ENCODE results near the gene ITPA. TPM values are rescaled to one million over a fixed set of nuclear protein-coding genes. Genes with fewer than 3 reads are reported as not detected.

ITPA gene
- total and polyA plus RNA-seq, 12 donors = 15.8 to 53.6 (median 22.9) TPM

DNA sequence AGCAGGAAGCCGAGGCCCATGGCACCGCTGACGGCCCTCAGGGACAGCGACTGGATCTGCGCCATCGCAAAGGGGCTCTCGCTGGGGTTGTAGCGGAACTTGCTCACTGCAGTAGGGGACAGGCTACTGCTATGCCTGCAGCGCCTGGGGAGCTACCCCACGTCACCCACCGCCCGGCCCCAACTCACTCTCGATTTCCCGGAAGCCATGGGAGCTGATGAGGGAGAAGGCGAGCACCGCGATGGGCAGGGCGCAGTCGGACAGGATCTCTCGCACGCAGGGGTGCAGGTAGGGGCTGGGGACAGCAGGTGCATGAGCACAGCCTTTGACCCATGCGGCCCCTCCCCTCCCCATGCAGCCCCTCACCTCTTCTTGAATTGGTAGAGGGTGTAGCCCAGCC lies 19.9 kb downstream of the ITPA start:
- ATAC-seq (no peak), DNase-seq (no peak)
- H3K36me3 ChIP-seq = peaks cover 0 to 13% (median 0%) of the 10 kb centered on the region in 9 donors
- no peak overlapping the region for H3K4me3 ChIP-seq
- WGBS, 2 donors = 93 to 95% methylated on average over 22 of the region's 22 CpGs
- TF ChIP-seq, protein P1, sequence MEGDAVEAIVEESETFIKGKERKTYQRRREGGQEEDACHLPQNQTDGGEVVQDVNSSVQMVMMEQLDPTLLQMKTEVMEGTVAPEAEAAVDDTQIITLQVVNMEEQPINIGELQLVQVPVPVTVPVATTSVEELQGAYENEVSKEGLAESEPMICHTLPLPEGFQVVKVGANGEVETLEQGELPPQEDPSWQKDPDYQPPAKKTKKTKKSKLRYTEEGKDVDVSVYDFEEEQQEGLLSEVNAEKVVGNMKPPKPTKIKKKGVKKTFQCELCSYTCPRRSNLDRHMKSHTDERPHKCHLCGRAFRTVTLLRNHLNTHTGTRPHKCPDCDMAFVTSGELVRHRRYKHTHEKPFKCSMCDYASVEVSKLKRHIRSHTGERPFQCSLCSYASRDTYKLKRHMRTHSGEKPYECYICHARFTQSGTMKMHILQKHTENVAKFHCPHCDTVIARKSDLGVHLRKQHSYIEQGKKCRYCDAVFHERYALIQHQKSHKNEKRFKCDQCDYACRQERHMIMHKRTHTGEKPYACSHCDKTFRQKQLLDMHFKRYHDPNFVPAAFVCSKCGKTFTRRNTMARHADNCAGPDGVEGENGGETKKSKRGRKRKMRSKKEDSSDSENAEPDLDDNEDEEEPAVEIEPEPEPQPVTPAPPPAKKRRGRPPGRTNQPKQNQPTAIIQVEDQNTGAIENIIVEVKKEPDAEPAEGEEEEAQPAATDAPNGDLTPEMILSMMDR (IDR thresholded peaks at IDR 0.05) = no peak
- H3K4me1 ChIP-seq = no peaks in the 10 kb centered on the region
- intact Hi-C loops (cut with DNase I) = loop anchor here in 2 of 10 donors (10.0 kb wide), 2 partner anchors 56 to 86 kb away; no protein-coding TSS in a partner anchor
- H3K27ac ChIP-seq = no peak overlapping the region
- no peaks in the 10 kb centered on the region for H3K9me3 ChIP-seq
- H3K27me3 ChIP-seq = no peaks in the 10 kb centered on the region

DNA sequence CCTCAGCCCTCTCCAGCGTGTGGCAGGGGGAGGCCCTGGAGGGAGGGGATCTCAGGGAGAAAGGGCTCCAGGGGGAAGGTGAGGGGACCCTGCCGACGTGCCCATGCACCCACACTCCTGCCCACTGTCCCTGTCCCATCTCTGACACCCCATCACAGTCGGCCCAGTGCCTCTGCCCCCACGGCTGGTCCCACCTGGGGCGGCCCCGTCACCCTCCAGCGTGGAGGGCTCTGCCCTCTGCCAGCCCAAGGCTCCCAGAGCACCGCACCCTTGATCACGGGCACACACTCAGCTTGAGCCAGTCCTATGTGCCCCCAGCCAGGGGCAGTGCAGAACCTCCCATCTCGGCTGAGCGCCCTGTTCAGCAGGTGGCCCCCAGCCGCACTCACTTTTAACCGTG lies 20.5 kb downstream of the ITPA start:
- Histone ChIP-seq H3K27me3 (peaks cover 0 to under 1% (median 0%) of the 10 kb centered on the region in 7 donors), H3K27ac (no peak overlapping the region), H3K9me3 (no peaks in the 10 kb centered on the region), H3K4me1 (no peaks in the 10 kb centered on the region), H3K4me3 (no peak overlapping the region), H3K36me3 (peaks cover 0 to 11% (median 0%) of the 10 kb centered on the region in 9 donors)
- TF ChIP-seq, protein P1 (IDR thresholded peaks at IDR 0.05) = no peak
- DNase-seq (no peak), ATAC-seq (peak in 1 of 8 donors; percentile 14)
- intact Hi-C loops (cut with DNase I) = loop anchor here in 2 of 10 donors (10.0 kb wide), 2 partner anchors 55 to 85 kb away; no protein-coding TSS in a partner anchor
- 95 to 99% methylated on average over 14 of the region's 14 CpGs for WGBS, 2 donors

DNA sequence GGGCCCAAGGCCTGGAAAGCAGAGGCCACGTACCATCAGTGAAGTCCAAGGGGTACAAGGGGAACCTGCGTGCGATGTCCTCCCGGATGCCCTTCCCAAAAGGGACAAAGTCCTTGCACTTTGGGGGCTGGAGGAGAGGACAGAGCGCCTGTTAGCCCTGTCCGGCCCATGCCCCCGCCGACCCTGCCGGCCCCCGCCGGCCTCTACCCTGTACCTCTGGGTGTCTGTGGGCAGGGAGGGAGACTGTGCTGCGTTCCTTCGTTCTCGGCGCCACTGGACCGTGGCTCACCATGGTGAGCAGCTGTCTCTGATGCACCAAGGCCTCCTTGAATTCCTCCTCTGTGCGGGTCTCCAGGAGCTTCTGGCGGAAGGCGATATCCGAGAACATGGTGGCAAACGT lies 21.8 kb downstream of the ITPA start:
- Histone ChIP-seq H3K36me3 (peaks cover 0 to 6% (median 0%) of the 10 kb centered on the region in 9 donors), H3K27me3 (peaks cover 0 to 8% (median 6%) of the 10 kb centered on the region in 7 donors), H3K9me3 (no peaks in the 10 kb centered on the region), H3K4me1 (no peaks in the 10 kb centered on the region), H3K4me3 (no peak overlapping the region), H3K27ac (no peak overlapping the region)
- TF ChIP-seq, protein P1 (IDR thresholded peaks at IDR 0.05) = no peak
- ATAC-seq (no peak), DNase-seq (no peak)
- WGBS, 2 donors = 95 to 96% methylated on average over 20 to 21 of the region's 21 CpGs
- intact Hi-C loops (cut with DNase I) = no loop called here

DNA sequence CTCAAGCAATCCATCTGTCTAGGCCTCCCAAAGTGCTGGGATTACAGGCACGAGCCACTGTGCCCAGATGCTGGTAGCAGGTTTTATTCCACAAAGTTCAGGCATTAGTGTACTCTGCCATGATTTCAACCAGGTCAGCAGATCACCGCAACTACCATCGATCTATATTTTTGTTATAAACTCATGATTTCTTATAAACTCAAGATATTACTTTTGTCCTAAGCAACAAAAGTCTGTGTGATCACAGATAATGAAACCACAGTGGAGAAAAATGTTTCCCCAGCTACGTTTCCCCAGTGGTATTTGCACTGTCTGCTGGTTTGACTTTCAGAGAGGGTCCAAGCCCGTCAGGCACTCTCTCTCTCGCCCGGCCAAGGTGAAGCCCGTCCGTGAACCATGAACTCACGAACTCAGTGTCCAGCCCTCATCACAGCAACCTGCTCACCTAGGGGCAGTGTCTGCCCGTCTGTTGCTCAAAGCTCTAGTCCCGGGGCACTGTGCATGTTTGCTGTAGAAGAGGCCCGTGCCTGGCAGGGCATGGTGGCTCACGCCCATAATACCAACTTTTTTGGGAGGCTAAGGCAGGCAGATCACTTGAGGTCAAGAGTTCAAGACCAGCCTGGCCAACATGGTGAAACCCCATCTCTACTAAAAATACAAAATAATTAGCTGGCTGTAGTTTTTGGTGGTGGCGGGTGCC lies 22.7 kb downstream of the ITPA start:
- Histone ChIP-seq H3K4me1 (no peaks in the 10 kb centered on the region), H3K27ac (no peak overlapping the region), H3K4me3 (no peak overlapping the region), H3K36me3 (peaks cover 0 to 4% (median 0%) of the 10 kb centered on the region in 9 donors), H3K9me3 (no peaks in the 10 kb centered on the region), H3K27me3 (peaks cover 0 to 17% (median 14%) of the 10 kb centered on the region in 7 donors)
- ATAC-seq = no peak
- intact Hi-C loops (cut with DNase I) = no loop called here
- WGBS, 2 donors = 93 to 96% methylated on average over 15 of the region's 15 CpGs
- DNase-seq = no peak
- TF ChIP-seq, protein P1 (IDR thresholded peaks at IDR 0.05) = no peak

Measured in heart right ventricle (tissue), 16 donors.